A673 (cell line): Measurements from ENCODE around the gene UBE2D2. TPM values are rescaled to one million over a fixed set of nuclear protein-coding genes. Genes with fewer than 3 reads are reported as not detected.
A peak's percentile ranks its signal among the peaks of the same experiment; 100 is the strongest.

Experiments used
- BruUV-seq: library from RNA; stranded (reverse); fragments of 400-500 nt; replicated peaks from 2 replicates; lab custom pipeline; 2021; lab: Mats Ljungman, UMichigan
- CTCF ChIA-PET: fragments of 300-600 bp; sonication (Branson Sonifier 250); formaldehyde crosslinking; loops from one replicate; lab custom pipeline; 2022; ENCODE audit warnings: antibody characterized with exemption; lab: Charles Lee
- POLR2A ChIA-PET: fragments of 300-600 bp; sonication (Branson Sonifier 250); formaldehyde crosslinking; loops from one replicate; lab custom pipeline; 2022; ENCODE audit warnings: antibody characterized with exemption; ENCODE audit not compliant: low non-redundant PET; lab: Charles Lee
- DNase-seq: peaks from one replicate; pipeline ENCODE4 v3.0.0-alpha.2; 2015; ENCODE audit warnings: low spot score
- H3K27ac ChIP-seq: fragments of 200-600 bp; sonication (generic); 2 replicates; pipeline ENCODE4 v1.5.1; 2016; ENCODE audit warnings: mixed run types, low read depth, mild to moderate bottlenecking, mixed read lengths, antibody characterized with exemption, low read length; ENCODE audit not compliant: poor library complexity, severe bottlenecking
- H3K27me3 ChIP-seq: fragments of 200-600 bp; sonication (generic); replicated peaks from 2 replicates; pipeline ENCODE4 v1.6.1; 2017; ENCODE audit warnings: mixed run types, low read depth, mild to moderate bottlenecking, mixed read lengths, antibody characterized with exemption, low read length; ENCODE audit not compliant: insufficient read depth, poor library complexity
- H3K36me3 ChIP-seq: fragments of 200-600 bp; sonication (generic); 2 replicates; pipeline ENCODE4 v1.6.1; 2016; ENCODE audit warnings: mixed run types, mild to moderate bottlenecking, mixed read lengths, antibody characterized with exemption, low read length; ENCODE audit not compliant: insufficient read depth, poor library complexity, severe bottlenecking
- H3K4me1 ChIP-seq: fragments of 200-600 bp; sonication (generic); 2 replicates; pipeline ENCODE4 v1.6.1; 2017; ENCODE audit warnings: mixed run types, mild to moderate bottlenecking, mixed read lengths, antibody characterized with exemption, low read length; ENCODE audit not compliant: insufficient read depth, poor library complexity, severe bottlenecking
- H3K4me3 ChIP-seq: fragments of 200-600 bp; sonication (generic); 2 replicates; pipeline ENCODE4 v1.5.1; 2016; ENCODE audit warnings: low read depth, mixed run types, mild to moderate bottlenecking, mixed read lengths, low read length; ENCODE audit not compliant: poor library complexity, severe bottlenecking
- H3K9me3 ChIP-seq: fragments of 200-600 bp; sonication (generic); 2 replicates; pipeline ENCODE4 v1.6.1; 2016; ENCODE audit warnings: mixed run types, low read depth, mild to moderate bottlenecking, mixed read lengths, antibody characterized with exemption, low read length; ENCODE audit not compliant: poor library complexity, severe bottlenecking
- EZH2 ChIP-seq: fragments of 200-600 bp; sonication (generic); IDR thresholded peaks from 2 replicates; pipeline ENCODE4 v1.6.1; 2017; ENCODE audit warnings: borderline replicate concordance, low read depth, mild to moderate bottlenecking, mixed read lengths, antibody characterized with exemption, low read length; ENCODE audit not compliant: poor library complexity, severe bottlenecking
- intact Hi-C: fragments of 100-400 bp; cut with micrococcal nuclease; formaldehyde crosslinking; loops from one replicate; pipeline ENCODE4 v1.10.0; 2022; ENCODE audit not compliant: unreplicated experiment
- total RNA-seq: library from RNA; stranded (reverse); gene quantifications from 2 replicates; pipeline ENCODE4 v1.2.3, GENCODE V29; 2021
- TF ChIP-seq, protein P1 (sequence below): fragments of 300-800, 200-600 bp; sonication (generic); conservative IDR thresholded peaks from 2 replicates; pipeline ENCODE4 v1.5.1; 2017; ENCODE audit warnings: low read depth, mild to moderate bottlenecking, antibody characterized with exemption, low read length, moderate library complexity, mixed read lengths

Gene UBE2D2
- total RNA-seq, 1 experiment from 2014 or later: 186 TPM

DNA sequence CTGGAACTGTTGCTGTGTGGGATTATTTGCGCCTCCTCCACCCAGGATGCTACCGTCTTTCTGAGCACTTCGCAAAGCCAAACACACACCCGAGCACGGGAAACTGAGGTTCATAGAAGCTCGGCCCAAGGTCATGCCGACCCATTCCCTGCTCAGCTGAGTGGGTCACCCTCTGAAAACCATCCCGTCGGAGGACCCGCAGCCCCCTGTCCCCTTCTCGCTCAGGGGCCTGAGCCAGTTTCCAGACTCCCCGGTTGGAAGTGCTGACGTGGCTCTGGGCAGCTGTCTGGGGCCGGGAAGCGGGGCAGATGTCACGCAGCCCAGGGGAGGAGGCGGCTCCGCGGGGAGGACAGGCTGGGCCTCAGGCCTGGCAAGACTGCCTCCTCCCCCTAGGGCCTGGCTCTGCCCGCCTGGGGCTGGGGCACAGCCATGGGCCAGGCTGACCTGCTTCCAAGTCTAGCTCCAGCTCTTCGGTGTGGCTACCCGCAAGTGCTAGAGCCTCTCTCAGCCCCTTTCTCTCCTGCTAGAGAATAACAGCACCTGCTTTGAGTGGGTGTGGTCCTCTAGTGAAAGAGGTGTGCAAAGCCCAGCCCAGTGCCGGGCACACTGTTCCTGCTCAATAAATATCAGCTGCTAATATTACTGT is 77.1 kb downstream of the UBE2D2 start:
- no peak for DNase-seq
- ChIA-PET CTCF (interaction anchor here (0.6 to 1.3 kb wide), 4 partner anchors 10 to 203 kb away, joined by 3 to 13 read pairs (median 8); partner anchors contain the start of gene CXXC5), POLR2A (no interaction called here)
- peaks cover 43% of the 10 kb centered on the region for H3K4me1 ChIP-seq
- no peaks in the 10 kb centered on the region for H3K9me3 ChIP-seq
- BruUV-seq: no TSS peak
- H3K4me3 ChIP-seq: peak overlapping the region; percentile 49
- no peaks in the 10 kb centered on the region for H3K27me3 ChIP-seq
- no peaks in the 10 kb centered on the region for H3K36me3 ChIP-seq
- TF ChIP-seq, protein P1, sequence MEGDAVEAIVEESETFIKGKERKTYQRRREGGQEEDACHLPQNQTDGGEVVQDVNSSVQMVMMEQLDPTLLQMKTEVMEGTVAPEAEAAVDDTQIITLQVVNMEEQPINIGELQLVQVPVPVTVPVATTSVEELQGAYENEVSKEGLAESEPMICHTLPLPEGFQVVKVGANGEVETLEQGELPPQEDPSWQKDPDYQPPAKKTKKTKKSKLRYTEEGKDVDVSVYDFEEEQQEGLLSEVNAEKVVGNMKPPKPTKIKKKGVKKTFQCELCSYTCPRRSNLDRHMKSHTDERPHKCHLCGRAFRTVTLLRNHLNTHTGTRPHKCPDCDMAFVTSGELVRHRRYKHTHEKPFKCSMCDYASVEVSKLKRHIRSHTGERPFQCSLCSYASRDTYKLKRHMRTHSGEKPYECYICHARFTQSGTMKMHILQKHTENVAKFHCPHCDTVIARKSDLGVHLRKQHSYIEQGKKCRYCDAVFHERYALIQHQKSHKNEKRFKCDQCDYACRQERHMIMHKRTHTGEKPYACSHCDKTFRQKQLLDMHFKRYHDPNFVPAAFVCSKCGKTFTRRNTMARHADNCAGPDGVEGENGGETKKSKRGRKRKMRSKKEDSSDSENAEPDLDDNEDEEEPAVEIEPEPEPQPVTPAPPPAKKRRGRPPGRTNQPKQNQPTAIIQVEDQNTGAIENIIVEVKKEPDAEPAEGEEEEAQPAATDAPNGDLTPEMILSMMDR: no peak
- no peak for TF ChIP-seq EZH2
- peak overlapping the region; percentile 58 for H3K27ac ChIP-seq
- intact Hi-C loops: loop anchor here (10.0 kb wide), 1 partner anchor 207 kb away; no protein-coding TSS in a partner anchor

DNA sequence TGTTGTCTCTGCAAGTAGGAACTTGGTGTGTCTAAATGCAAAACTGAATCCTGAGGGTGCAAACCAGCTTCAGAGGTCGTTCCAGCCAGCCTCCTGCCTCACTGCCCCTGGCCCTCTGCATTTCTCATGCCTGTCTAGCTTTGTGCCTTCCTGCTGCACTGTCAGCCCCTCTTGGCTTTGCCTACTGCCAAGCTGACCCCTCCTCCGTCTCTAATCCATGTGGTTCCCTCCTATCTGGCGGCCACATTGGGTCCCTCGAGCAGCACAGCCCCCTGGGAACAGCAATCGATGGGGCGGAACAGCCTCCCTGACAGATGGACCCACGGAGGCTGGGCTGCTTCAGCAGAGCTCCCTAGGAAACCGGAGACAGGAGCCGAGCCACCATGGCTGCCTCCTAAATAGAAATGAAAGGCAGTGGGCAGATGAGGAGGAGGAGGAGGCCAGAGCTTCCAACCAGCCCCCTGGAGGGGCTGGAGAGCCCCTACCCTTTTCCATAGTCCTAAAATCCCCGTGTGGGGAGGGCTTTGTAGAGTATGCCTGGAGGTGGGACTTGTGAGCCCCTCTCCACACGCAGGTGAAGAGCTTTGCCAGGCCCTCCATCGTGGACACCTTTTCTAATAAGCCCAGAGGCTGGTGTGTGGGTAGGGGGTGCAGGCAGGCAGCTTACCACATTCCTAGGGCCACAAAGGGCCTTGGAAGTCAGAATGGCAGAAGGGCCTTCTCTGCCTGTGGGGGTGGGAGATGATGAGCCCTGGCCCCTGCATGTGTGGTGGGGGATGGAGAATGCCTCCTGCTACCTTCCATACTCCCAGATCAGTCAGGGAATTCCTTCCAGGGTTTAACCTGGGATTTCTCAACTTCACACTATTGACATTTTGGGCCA is 77.8 kb downstream of the UBE2D2 start:
- ChIA-PET POLR2A (interaction anchor here (0.7 kb wide), 1 partner anchor 9 kb away, joined by 3 read pairs; the partner anchor contains the start of gene CXXC5), CTCF (interaction anchor here (0.6 kb wide), 1 partner anchor 204 kb away, joined by 3 read pairs; no protein-coding TSS in a partner anchor)
- H3K27me3 ChIP-seq: no peaks in the 10 kb centered on the region
- BruUV-seq: no TSS peak
- DNase-seq: peak; percentile 32
- intact Hi-C loops: loop anchor here (10.0 kb wide), 1 partner anchor 206 kb away; no protein-coding TSS in a partner anchor
- no peaks in the 10 kb centered on the region for H3K9me3 ChIP-seq
- no peak overlapping the region for H3K4me3 ChIP-seq
- peaks cover 43% of the 10 kb centered on the region for H3K4me1 ChIP-seq
- TF ChIP-seq, protein P1: no peak
- no peak for TF ChIP-seq EZH2
- no peak overlapping the region for H3K27ac ChIP-seq
- no peaks in the 10 kb centered on the region for H3K36me3 ChIP-seq

DNA sequence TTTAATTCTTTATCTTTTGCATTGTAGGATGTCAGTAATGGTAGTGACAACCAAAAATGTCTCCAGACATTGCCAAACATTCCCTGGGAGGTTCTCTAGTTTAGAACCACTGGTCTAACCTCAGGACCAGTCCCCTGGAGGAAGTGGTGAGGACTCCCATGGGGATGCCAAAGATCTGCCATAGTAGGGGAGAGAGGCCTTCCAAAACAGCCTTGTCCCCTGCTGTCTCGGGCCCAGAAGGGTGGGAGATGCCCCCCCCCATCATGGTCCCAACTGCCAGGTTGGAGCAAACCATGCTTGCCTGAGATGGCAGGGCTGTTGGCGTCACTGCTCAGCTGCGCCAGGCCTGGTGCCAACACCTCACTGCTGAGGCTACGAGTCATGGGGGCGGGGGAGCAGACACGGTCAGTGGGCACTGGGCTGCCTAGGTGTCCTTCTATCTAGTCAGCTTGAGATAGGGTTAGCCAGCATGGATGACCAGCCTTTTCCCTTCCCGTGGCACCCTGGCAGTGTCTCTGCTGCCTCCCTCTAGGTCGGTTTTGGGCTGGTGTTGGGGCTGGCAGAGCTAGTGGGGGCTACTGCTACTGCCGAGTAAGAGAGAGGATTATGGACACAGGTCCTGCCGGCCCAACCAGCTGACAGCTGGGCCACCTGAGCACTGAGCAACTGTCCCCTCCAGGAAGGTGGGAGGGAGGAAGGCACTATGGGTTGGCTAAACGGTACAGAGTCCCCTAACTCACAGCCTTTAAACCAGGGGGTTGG is 78.7 kb downstream of the UBE2D2 start:
- no peaks in the 10 kb centered on the region for H3K36me3 ChIP-seq
- no peak for DNase-seq
- H3K4me3 ChIP-seq: no peak overlapping the region
- H3K9me3 ChIP-seq: no peaks in the 10 kb centered on the region
- peaks cover 43% of the 10 kb centered on the region for H3K4me1 ChIP-seq
- TF ChIP-seq, protein P1: no peak
- no peak for TF ChIP-seq EZH2
- no TSS peak for BruUV-seq
- ChIA-PET CTCF (no interaction called here), POLR2A (no interaction called here)
- no peak overlapping the region for H3K27ac ChIP-seq
- intact Hi-C loops: loop anchor here (10.0 kb wide), 1 partner anchor 205 kb away; no protein-coding TSS in a partner anchor
- no peaks in the 10 kb centered on the region for H3K27me3 ChIP-seq
